Stimulated activated CD4-positive, alpha-beta T cell treated with anti-CD3 and anti-CD28 coated beads, TNF-alpha, amount 100 ng/mL, for 4 hours (primary cell): ENCODE measurements around the gene MSANTD4.
"Not testable (repeated sequence)": the region's sequence is repeated elsewhere in the genome, so short reads cannot be mapped to it uniquely, and the experiment has no call there.

Experiments used
- DNase-seq, 3 experiments: peaks; one replicate each; pipeline ENCODE4 v3.0.0-alpha.2; 2020; ENCODE audit warnings: low read depth in 3 of 3

The MSANTD4 gene

DNA sequence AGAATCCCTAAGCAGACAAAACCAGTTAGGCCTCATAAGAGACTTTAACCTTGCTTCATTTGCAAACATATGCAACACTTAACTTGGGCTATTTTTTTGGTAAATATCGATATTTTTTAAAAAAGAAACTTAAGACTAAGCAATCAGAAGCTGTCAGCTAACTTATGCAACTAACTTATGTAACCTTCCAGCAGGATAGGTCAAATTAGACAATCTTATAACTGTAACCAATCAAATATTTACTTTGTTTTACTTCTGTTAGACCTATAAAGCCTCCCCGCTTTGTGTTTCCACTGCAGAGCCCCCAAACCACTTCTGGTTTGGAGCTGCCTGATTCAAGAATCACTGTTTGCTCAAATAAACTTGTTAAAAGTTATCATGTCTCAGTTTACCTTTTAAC, 8.0 kb downstream of the MSANTD4 start:
- no peak for DNase-seq

GRCh38 chr11:106012744-106013143, 9.3 kb downstream of the MSANTD4 start:
- DNase-seq = no peak

DNA sequence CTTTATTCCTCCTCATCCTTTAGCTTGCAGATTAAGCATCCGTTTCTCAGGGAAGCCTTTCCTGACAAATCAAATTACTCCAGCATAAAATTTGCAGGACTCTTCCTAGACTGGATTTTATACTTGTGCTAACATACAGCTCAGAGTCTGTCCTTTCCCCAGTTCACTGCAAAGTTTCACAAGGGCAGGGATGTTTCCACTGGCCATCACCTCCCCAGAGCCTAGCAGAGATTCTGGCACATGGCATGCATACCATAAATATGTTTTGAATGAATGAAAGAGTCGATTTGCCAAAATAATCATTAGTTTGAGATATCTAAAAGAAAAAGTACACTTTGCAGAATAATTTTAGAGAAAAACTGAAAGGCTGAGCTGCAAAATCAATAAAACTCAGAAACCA, 10.6 kb downstream of the MSANTD4 start:
- no peak for DNase-seq

DNA sequence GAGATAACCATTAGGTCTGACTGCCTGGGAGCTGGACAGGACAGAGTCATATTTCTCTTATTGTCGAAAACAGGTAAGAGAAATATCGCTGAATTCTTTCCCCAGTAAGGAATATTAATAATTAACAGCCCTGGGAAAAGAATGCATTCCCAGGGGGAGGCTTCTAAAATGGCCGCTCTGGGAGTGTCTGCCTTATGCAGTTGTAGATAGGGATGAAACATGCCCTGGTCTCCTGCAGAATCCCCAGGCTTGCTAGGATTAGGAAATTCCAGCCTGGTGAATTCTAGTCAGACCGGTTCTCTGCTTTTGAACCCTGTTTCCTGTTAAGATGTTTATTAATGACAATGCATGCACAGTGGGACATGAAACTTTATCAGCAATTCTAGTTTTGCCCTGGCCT, 18.9 kb downstream of the MSANTD4 start:
- DNase-seq = not testable (repeated sequence)

GRCh38 chr11:106001304-106002012, 20.6 kb downstream of the MSANTD4 start:
- no peak for DNase-seq

- no peak for DNase-seq
Observed at GRCh38 chr11:105991888-105992287, 30.2 kb downstream of the MSANTD4 start.

- no peak for DNase-seq
Observed at GRCh38 chr11:105989124-105989523, 32.9 kb downstream of the MSANTD4 start.

DNA sequence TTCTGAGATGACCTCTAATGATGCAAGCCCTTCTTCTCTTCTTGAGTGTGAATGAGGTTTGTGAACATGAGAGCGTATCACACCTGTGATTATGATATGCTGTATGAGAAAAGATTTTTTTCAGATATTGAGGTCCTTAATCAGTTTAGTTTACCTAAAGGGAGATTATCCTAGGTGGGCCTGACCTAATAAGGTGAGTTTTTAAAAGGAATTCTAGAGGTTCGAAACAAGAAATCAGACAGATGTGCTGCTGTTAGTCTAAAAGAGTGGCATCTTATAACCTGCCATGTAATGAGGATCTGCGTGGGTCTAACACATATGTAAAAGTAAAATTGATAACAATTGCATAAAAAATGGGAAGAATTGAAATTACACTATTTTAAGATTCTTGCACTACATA, 33.8 kb downstream of the MSANTD4 start:
- no peak for DNase-seq

DNA sequence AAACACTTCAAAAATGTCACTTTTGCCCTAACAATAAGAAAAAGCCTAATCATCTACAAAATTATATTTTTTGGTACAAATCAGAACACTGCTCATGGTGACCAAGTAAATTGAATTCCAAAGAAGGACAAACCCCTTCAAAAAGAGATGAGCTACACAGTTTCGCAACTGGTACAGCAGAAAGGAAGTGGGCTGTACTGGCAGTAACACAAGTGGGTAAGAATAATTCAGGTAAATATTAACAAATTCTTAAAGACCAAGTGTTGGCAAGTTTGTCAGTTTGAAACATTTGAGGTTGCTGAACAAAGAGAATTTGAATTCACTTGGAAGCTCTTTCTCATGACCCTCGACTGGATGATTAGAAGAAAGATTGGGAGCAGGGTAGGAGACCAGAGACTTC, 35.5 kb downstream of the MSANTD4 start:
- DNase-seq = no peak

GRCh38 chr11:105979997-105980703, 41.9 kb downstream of the MSANTD4 start:
- DNase-seq = no peak

- DNase-seq = no peak
Observed at GRCh38 chr11:105975128-105975527, 46.9 kb downstream of the MSANTD4 start.

GRCh38 chr11:105969756-105970155, 52.3 kb downstream of the MSANTD4 start:
- DNase-seq = no peak

DNA sequence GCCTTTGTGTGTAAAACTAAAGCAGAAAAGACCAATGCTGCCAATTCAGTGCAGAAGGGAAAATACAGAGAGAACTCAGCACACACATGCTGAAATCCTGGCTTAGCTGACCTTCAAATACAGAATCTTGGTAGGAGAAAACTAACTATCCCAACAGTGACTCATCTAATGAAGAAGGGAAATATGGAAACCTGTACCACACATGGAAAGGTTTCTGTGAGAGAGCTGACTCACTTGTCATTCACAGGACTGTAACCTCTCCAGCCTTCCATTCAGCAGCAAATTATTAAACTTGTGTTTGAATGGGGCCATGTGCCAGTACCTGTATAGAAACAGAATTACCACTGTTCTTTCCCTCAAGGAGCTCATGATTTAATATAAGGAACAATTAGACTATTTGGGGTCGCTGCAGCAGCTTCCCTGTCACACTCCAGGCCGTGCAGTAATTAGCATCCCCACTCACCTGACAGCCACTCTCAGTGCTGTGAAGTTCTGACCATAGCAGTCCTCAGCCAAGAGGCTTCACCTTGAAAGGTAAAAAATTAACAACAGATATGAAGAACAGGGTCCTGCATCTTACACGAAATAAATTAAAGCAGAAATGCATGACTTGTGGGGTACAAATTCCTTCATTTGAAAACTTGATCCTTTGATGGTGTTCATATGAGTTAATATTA, 53.9 kb downstream of the MSANTD4 start:
- no peak for DNase-seq

DNA sequence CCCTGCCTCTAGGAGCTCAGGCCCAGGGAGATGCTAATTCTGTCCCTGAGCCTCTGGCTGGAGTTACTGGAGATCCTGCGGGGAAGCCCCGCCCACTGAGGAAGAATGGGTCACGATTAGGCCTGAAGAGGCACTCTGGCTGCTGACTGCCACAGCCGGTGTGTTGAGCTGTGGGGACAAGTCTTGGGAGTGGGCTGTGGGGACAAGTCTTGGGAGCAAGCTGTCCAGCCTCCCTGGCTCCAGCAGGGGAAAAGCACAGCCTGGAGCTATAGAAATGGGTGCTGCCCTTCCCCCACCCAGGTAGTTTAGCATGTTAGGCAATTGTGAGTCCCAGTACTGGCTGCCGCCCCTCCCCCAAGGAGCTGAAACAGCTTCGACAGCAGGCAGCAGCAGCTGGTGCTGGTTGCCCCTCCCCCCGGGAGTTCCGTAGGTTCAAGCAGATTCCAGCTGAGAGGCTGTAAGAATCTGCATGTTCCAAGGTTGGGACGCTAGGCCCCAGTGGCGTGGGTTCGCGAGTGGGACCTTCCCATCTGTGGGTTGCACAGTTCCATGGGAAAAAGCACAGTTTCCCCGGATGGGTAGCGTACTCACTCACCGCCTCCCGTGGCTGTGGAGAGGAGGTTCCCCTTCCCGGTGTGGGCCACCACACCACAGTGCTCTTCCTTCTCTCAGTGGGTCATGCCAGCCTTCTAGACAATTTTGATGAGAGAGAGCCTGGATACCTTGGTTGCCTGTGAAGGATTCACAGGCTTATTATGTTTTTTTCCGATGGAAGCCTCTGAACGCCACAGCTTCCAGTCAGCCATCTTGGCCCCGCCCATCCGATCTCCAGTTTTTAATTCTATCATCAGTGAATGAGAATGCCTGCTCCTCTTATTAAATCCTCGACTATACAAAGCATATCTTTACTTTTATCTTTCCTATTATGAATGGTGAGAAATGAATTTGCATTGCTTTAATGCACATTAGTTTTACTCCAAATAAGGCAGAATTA, 61.5 kb downstream of the MSANTD4 start:
- DNase-seq = no peak
